HCT116 (cell line): Measurements from ENCODE around the gene ZMYND12. TPM values are rescaled to one million over a fixed set of nuclear protein-coding genes. Genes with fewer than 3 reads are reported as not detected.

Experiments used
- ATAC-seq: fragments of 200-7000 bp; cut with Tn5 transposase; 2 replicates; pipeline ENCODE4 v1.9.1; 2020; ENCODE audit warnings: mild to moderate bottlenecking, moderate library complexity
- BruUV-seq: library from RNA; stranded (reverse); fragments of 400-500 nt; replicated peaks from 2 replicates; lab custom pipeline; 2021; lab: Mats Ljungman, UMichigan
- CTCF ChIA-PET: fragments of 300-600 bp; sonication (Branson Sonifier 250); formaldehyde crosslinking; loops from one replicate; lab custom pipeline; 2021; ENCODE audit warnings: antibody characterized with exemption; lab: Charles Lee
- POLR2A ChIA-PET: fragments of 300-600, 350-600 bp; sonication (Branson Sonifier 250); formaldehyde crosslinking; loops from one replicate; lab custom pipeline; 2021; ENCODE audit warnings: antibody characterized with exemption; lab: Charles Lee
- RAD21 ChIA-PET, 2 experiments: fragments of 300-600 bp; sonication (Branson Sonifier 250); formaldehyde crosslinking; loops; one replicate each; lab custom pipeline; 2023; ENCODE audit warnings: low total read pairs in 2 of 2; ENCODE audit not compliant: uncharacterized antibody in 2 of 2, unreplicated experiment in 2 of 2, low non-redundant PET in 1 of 2; lab: Charles Lee
- DNase-seq: peaks from one replicate; pipeline ENCODE4 v3.0.0-alpha.2; 2010; ENCODE audit warnings: low read depth, low spot score
- H2AFZ ChIP-seq: fragments of 200-600 bp; shearing (Covaris generic), sonication (generic); 2 replicates; pipeline ENCODE4 v1.6.1; 2017; ENCODE audit warnings: low read depth, mixed run types, mixed read lengths, antibody characterized with exemption, low read length; ENCODE audit not compliant: poor library complexity, severe bottlenecking
- H3K27ac ChIP-seq: 2 replicates; pipeline ENCODE4 v1.5.1; 2012; ENCODE audit warnings: low read depth, low read length
- H3K27me3 ChIP-seq: fragments of 200-600 bp; sonication (generic); 2 replicates; pipeline ENCODE4 v1.6.1; 2016; ENCODE audit warnings: mixed run types, low read length, mixed read lengths; ENCODE audit not compliant: insufficient read depth
- H3K36me3 ChIP-seq, 2 experiments: fragments of 200-500 bp in 1 of 2; fragments of 200-600 bp in 1 of 2; sonication (Bioruptor generic) in 1 of 2; sonication (generic) in 1 of 2; 2 replicates each; pipeline versions ENCODE4 v1.5.1 to v1.6.1; 2014 to 2016; ENCODE audit warnings: low read length in 2 of 2, inconsistent platforms in 1 of 2, mixed read lengths in 1 of 2, mixed run types in 1 of 2; ENCODE audit not compliant: insufficient read depth in 2 of 2, control insufficient read depth in 1 of 2
- H3K4me1 ChIP-seq, 2 experiments: fragments of 200-600 bp in 1 of 2; sonication (generic) in 1 of 2; 2 replicates each; pipeline versions ENCODE4 v1.5.1 to v1.6.1; 2012 to 2017; ENCODE audit warnings: low read length in 2 of 2, inconsistent platforms in 1 of 2, mild to moderate bottlenecking in 1 of 2, mixed read lengths in 1 of 2, mixed run types in 1 of 2, moderate library complexity in 1 of 2; ENCODE audit not compliant: insufficient read depth in 2 of 2, control insufficient read depth in 1 of 2
- H3K4me2 ChIP-seq: fragments of 200-600 bp; sonication (generic); 2 replicates; pipeline ENCODE4 v1.6.1; 2017; ENCODE audit warnings: mixed run types, low read length, mixed read lengths
- H3K4me3 ChIP-seq, 2 experiments: fragments of 200-600 bp in 1 of 2; sonication (generic) in 1 of 2; replicated peaks in 1 of 2; 2 replicates each; pipeline ENCODE4 v1.5.1; 2011 to 2016; ENCODE audit warnings: low read length in 2 of 2, control low read depth in 1 of 2, low read depth in 1 of 2, mild to moderate bottlenecking in 1 of 2, mixed read lengths in 1 of 2, mixed run types in 1 of 2
- H3K79me2 ChIP-seq: fragments of 200-600 bp; sonication (generic); 2 replicates; pipeline ENCODE4 v1.6.1; 2017; ENCODE audit warnings: mild to moderate bottlenecking, mixed run types, low read length, moderate library complexity, mixed read lengths; ENCODE audit not compliant: insufficient read depth
- H3K9ac ChIP-seq: fragments of 200-600 bp; sonication (generic); 2 replicates; pipeline ENCODE4 v1.6.1; 2016; ENCODE audit warnings: low read length, mixed read lengths
- H3K9me2 ChIP-seq: fragments of 200-600 bp; sonication (generic), shearing (Covaris generic); 2 replicates; pipeline ENCODE4 v1.6.1; 2017; ENCODE audit warnings: mixed run types, mild to moderate bottlenecking, moderate library complexity; ENCODE audit not compliant: insufficient read depth
- H3K9me3 ChIP-seq, 2 experiments: fragments of 200-500 bp in 1 of 2; fragments of 200-600 bp in 1 of 2; sonication (Bioruptor generic) in 1 of 2; sonication (generic) in 1 of 2; 2 replicates each; pipeline ENCODE4 v1.6.1; 2014 to 2017; ENCODE audit warnings: low read length in 2 of 2, mixed read lengths in 2 of 2, inconsistent platforms in 1 of 2, low read depth in 1 of 2, mild to moderate bottlenecking in 1 of 2, mixed run types in 1 of 2, moderate library complexity in 1 of 2; ENCODE audit not compliant: control insufficient read depth in 1 of 2, insufficient read depth in 1 of 2
- H4K20me1 ChIP-seq: fragments of 200-600 bp; sonication (generic), shearing (Covaris generic); 2 replicates; pipeline ENCODE4 v1.6.1; 2017; ENCODE audit warnings: mixed run types, mild to moderate bottlenecking, moderate library complexity; ENCODE audit not compliant: insufficient read depth
- EGR1 ChIP-seq: IDR thresholded peaks from 2 replicates; pipeline ENCODE4 v1.6.1; 2012; ENCODE audit warnings: low read depth
- EZH2 ChIP-seq: fragments of 200-600 bp; sonication (generic); IDR thresholded peaks from 2 replicates; pipeline ENCODE4 v1.6.1; 2017; ENCODE audit warnings: antibody characterized with exemption, mixed run types
- POLR2A ChIP-seq: IDR thresholded peaks from 2 replicates; pipeline ENCODE4 v1.7.0; 2011; ENCODE audit warnings: borderline replicate concordance; ENCODE audit not compliant: insufficient read depth, insufficient read length; ENCODE audit errors: extremely low read depth
- POLR2AphosphoS5 ChIP-seq: IDR thresholded peaks from 2 replicates; pipeline ENCODE4 v1.6.1; 2011; ENCODE audit warnings: mild to moderate bottlenecking, low read depth, low read length, moderate library complexity
- RAD21 ChIP-seq: IDR thresholded peaks from 2 replicates; pipeline ENCODE4 v1.6.1; 2012; ENCODE audit warnings: low read depth, mild to moderate bottlenecking
- SIN3A ChIP-seq: IDR thresholded peaks from 2 replicates; pipeline ENCODE4 v1.6.1; 2012; ENCODE audit warnings: low read depth
- SP1 ChIP-seq: IDR thresholded peaks from 2 replicates; pipeline ENCODE4 v1.6.1; 2012; ENCODE audit warnings: low read depth
- TCF7L2 ChIP-seq: IDR thresholded peaks from 2 replicates; pipeline ENCODE4 v1.7.0; 2011; ENCODE audit warnings: borderline replicate concordance, inconsistent platforms; ENCODE audit not compliant: insufficient read depth, insufficient read length; ENCODE audit errors: extremely low read depth
- ZNF274 ChIP-seq: fragments of 200-500 bp; sonication (Bioruptor generic); IDR thresholded peaks from 2 replicates; pipeline ENCODE4 v1.6.1; 2014; ENCODE audit warnings: mild to moderate bottlenecking, low read depth, low read length, inconsistent platforms
- intact Hi-C: fragments of 100-400 bp; cut with micrococcal nuclease; formaldehyde crosslinking; loops from 2 replicates; pipeline ENCODE4 v1.10.0; 2022
- total RNA-seq: library from RNA; stranded (reverse); gene quantifications from one replicate; pipeline ENCODE4 v1.2.1, GENCODE V29; 2021; ENCODE audit not compliant: unreplicated experiment
- TF ChIP-seq, protein P1 (sequence below): IDR thresholded peaks from 2 replicates; pipeline ENCODE4 v1.6.1; 2012

The ZMYND12 gene
- total RNA-seq, 1 experiment from 2014 or later: 0.25 TPM

DNA sequence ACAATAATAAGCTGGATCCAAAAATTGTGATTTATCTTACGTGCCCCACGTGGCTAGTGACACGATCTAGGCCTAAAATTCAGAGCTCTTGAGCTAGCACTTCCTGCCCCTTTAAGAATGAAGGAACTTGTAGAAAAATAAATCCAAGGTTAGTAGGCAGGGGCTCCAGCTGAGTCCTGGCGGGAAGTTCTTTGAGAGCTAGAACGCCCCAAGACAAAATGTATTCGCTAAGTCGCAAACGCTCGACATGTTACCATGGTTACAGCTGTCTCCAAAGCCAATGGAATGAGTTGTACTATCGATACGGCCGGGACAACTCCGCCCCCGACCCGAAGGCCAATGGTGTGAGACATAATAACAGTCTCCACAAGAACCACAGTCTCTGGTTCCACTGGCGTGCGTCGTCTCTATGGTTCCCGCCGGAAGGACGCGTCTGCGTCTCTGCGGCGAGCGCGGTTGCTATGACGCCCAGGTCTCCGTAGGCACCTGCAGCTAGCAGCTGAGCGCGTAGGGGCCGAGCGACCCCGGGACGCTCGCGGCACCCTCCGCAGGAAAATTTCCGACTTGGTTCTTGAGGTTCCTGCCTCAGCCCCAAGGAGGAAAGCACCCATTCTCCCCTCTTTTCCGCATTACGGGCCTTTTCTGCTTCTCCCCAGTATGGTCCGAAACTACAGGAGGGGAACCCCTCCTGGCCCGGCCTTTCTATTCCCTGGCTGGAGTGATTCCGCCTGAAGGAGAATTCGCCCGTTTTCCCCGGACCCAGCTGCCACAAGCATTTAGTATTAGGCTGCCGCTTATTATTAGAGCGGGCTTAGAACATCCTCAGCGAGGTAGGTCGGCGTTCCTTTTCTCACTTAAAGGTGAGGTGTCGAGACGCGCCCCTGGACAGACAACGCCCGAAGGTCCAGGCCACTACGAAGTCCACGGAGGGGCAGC lies 7.3 kb upstream of the ZMYND12 start, which contains the start of gene CCDC30:
TSS of gene CCDC30 (plus strand) at position 459 of the 936 bp plus-strand sequence. CDS start 17,266 bp downstream, outside the sequence.
- peak within 1 kb of the TSS; percentile 35; the same call in 1 of the 2 replicates for H3K27ac ChIP-seq
- TF ChIP-seq EZH2 (no peak), ZNF274 (no peak), POLR2AphosphoS5 (peak; percentile 72), SIN3A (peak; percentile 70), SP1 (peak; percentile 95), POLR2A (no peak), RAD21 (no peak), EGR1 (peak; percentile 70), TCF7L2 (peak; percentile 38)
- TF ChIP-seq, protein P1, sequence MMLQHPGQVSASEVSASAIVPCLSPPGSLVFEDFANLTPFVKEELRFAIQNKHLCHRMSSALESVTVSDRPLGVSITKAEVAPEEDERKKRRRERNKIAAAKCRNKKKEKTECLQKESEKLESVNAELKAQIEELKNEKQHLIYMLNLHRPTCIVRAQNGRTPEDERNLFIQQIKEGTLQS: no peak
- TF ChIP-seq, all 23 proteins: peak for 5
- Histone ChIP-seq H3K4me3 (peak within 1 kb of the TSS; percentile 47 to 58), H3K9me3 (no peaks in the 10 kb centered on the region), H3K36me3 (peaks cover 16 to 19% of the 10 kb centered on the region in 2 experiments; a peak in 3 of 4 replicates), H3K4me2 (peak within 1 kb of the TSS; percentile 82), H3K9ac (peak within 1 kb of the TSS; percentile 60), H3K4me1 (peaks cover 4 to 14% of the 10 kb centered on the region in 2 experiments; a peak in 3 of 4 replicates), H4K20me1 (no peaks in the 10 kb centered on the region), H2AFZ (peak within 1 kb of the TSS; percentile 84), H3K27me3 (no peaks in the 10 kb centered on the region), H3K9me2 (no peaks in the 10 kb centered on the region), H3K79me2 (0 out of 2 replicates have a peak, but pooled peaks cover 5% of the 10 kb centered on the region)
- RAD21 ChIA-PET: no interaction called here
- ATAC-seq: peak; percentile 100
- POLR2A ChIA-PET: interaction anchor here (0.9 to 1.4 kb wide), 2 partner anchors 9 to 125 kb away, joined by 3 read pairs; no protein-coding TSS in a partner anchor
- intact Hi-C loops: no loop called here
- CTCF ChIA-PET: no interaction called here
- DNase-seq: peak; percentile 97
- BruUV-seq: no TSS peak
